Measurements from ENCODE around the gene MIPOL1.

DNA sequence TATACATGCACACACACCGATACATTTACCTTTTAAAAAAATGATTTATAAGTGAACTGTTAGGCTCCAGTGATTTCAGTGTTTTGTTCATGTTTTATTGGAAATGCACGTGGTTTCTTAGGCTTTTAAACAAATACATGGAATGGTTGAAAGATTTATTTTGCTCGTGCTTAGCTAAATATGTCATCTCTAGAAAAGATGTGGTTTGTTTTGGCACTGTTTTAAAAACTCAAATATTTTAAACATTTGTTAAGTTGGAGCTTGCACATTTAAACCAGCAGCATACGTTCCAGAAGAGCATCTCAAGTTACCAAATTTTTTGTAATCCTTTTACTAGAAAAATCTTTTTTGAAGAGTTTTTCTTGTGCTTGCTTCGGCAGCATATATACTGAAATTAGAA lies 352.8 kb downstream of the MIPOL1 start:
- TF ChIP-seq, protein P1, sequence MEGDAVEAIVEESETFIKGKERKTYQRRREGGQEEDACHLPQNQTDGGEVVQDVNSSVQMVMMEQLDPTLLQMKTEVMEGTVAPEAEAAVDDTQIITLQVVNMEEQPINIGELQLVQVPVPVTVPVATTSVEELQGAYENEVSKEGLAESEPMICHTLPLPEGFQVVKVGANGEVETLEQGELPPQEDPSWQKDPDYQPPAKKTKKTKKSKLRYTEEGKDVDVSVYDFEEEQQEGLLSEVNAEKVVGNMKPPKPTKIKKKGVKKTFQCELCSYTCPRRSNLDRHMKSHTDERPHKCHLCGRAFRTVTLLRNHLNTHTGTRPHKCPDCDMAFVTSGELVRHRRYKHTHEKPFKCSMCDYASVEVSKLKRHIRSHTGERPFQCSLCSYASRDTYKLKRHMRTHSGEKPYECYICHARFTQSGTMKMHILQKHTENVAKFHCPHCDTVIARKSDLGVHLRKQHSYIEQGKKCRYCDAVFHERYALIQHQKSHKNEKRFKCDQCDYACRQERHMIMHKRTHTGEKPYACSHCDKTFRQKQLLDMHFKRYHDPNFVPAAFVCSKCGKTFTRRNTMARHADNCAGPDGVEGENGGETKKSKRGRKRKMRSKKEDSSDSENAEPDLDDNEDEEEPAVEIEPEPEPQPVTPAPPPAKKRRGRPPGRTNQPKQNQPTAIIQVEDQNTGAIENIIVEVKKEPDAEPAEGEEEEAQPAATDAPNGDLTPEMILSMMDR (IDR thresholded peaks at IDR 0.05): no peak
- no peak for TF ChIP-seq POLR2A (IDR thresholded peaks at IDR 0.05)
